NCI-H1105 treated with DMSO at 0.1 percent for 48 hours (cell line): ENCODE data around the gene POU2F1.
"Not testable (repeated sequence)": the region's sequence is repeated elsewhere in the genome, so short reads cannot be mapped to it uniquely, and the experiment has no call there.

Experiments
- DNase-seq: peaks from one replicate; lab custom pipeline; 2025; lab: John Stamatoyannopoulos, UW

Gene POU2F1

GRCh38 chr1:167314671-167315070, 94.0 kb downstream of the POU2F1 start:
- no peak for DNase-seq

GRCh38 chr1:167317463-167317862, 96.8 kb downstream of the POU2F1 start:
- no peak for DNase-seq

GRCh38 chr1:167319206-167319605, 98.5 kb downstream of the POU2F1 start:
- DNase-seq, result not testable (repeated sequence)

GRCh38 chr1:167322483-167322882, 101.8 kb downstream of the POU2F1 start:
- no peak for DNase-seq

- no peak for DNase-seq
Observed at GRCh38 chr1:167325151-167325550, 104.5 kb downstream of the POU2F1 start.

GRCh38 chr1:167328306-167328815, 107.7 kb downstream of the POU2F1 start:
- DNase-seq, result no peak

GRCh38 chr1:167328816-167329483, 108.3 kb downstream of the POU2F1 start:
- DNase-seq, result no peak

- no peak for DNase-seq
Observed at GRCh38 chr1:167330601-167331293, 110.1 kb downstream of the POU2F1 start.

- no peak for DNase-seq
Observed at GRCh38 chr1:167331650-167332049, 111.0 kb downstream of the POU2F1 start.

GRCh38 chr1:167332503-167332902, 111.8 kb downstream of the POU2F1 start:
- no peak for DNase-seq

GRCh38 chr1:167333124-167333523, 112.4 kb downstream of the POU2F1 start:
- DNase-seq, result no peak

GRCh38 chr1:167333703-167334102, 113.0 kb downstream of the POU2F1 start:
- DNase-seq, result no peak

GRCh38 chr1:167339405-167339804, 118.7 kb downstream of the POU2F1 start:
- DNase-seq, result no peak

GRCh38 chr1:167342846-167343245, 122.2 kb downstream of the POU2F1 start:
- peak; percentile 28 for DNase-seq

- DNase-seq, result no peak
Observed at GRCh38 chr1:167344112-167344511, 123.4 kb downstream of the POU2F1 start.

GRCh38 chr1:167344615-167345385, 124.1 kb downstream of the POU2F1 start:
- no peak for DNase-seq

GRCh38 chr1:167345386-167345733, 124.7 kb downstream of the POU2F1 start:
- DNase-seq, result no peak

GRCh38 chr1:167357305-167357704, 136.6 kb downstream of the POU2F1 start:
- no peak for DNase-seq

GRCh38 chr1:167359295-167359694, 138.6 kb downstream of the POU2F1 start:
- DNase-seq, result no peak

- no peak for DNase-seq
Observed at GRCh38 chr1:167360120-167360519, 139.4 kb downstream of the POU2F1 start.

- DNase-seq, result no peak
Observed at GRCh38 chr1:167362638-167363037, 142.0 kb downstream of the POU2F1 start.

GRCh38 chr1:167364826-167365225, 144.1 kb downstream of the POU2F1 start:
- no peak for DNase-seq

GRCh38 chr1:167365360-167365759, 144.7 kb downstream of the POU2F1 start:
- no peak for DNase-seq
